ENCODE results near the gene TLCD3A. TPM values are rescaled to one million over a fixed set of nuclear protein-coding genes. Genes with fewer than 3 reads are reported as not detected.

TLCD3A gene
- total and polyA plus RNA-seq, 10 of the 15 experiments (the other 5 are each of a cell fraction or from before 2014, with no cell fraction given): 2.9 to 29.7 (median 17.8) TPM

GRCh38 chr17:791829-792228, 59.4 kb downstream of the TLCD3A start:
- intact Hi-C loops (cut with micrococcal nuclease; ENCODE audit: unreplicated experiment): no loop called here
- no peak for TF ChIP-seq PAX5 (IDR thresholded peaks at IDR 0.05; ENCODE audit: borderline replicate concordance, low read depth, low read length)
- TF ChIP-seq MEF2A (IDR thresholded peaks at IDR 0.05; ENCODE audit: insufficient read depth, low read depth, low read length): no peak
- no peak for TF ChIP-seq NR2F1 (conservative IDR thresholded peaks at IDR 0.05)
- TF ChIP-seq RAD51 (IDR thresholded peaks at IDR 0.05): no peak
- TF ChIP-seq CREB1 (IDR thresholded peaks at IDR 0.05; ENCODE audit: low read depth): no peak
- no peak for TF ChIP-seq NFIC (IDR thresholded peaks at IDR 0.05; ENCODE audit: low read depth, low read length)
- no peak for TF ChIP-seq KAT2A (conservative IDR thresholded peaks at IDR 0.05; ENCODE audit: control insufficient read depth, low read depth, low read length)
- RAD21 ChIA-PET (ENCODE audit: unreplicated experiment): no interaction called here
- H3K27me3 ChIP-seq (replicated peaks in 1 of 2; ENCODE audit: control insufficient read depth in 2 of 2, insufficient read depth in 2 of 2, low read length in 1 of 2): no peaks in the 10 kb centered on the region
- H2AFZ ChIP-seq (ENCODE audit: control insufficient read depth, low read depth, low read length): no peak overlapping the region
- H3K79me2 ChIP-seq (ENCODE audit: control insufficient read depth, insufficient read depth, low read length): no peaks in the 10 kb centered on the region
- ATAC-seq: no peak
- CTCF ChIA-PET: interaction anchor here (1.2 to 1.3 kb wide), 2 partner anchors 14 to 189 kb away, joined by 3 to 5 read pairs; no protein-coding TSS in a partner anchor
- DNase-seq (ENCODE audit: low read depth, low spot score): no peak
- no peaks in the 10 kb centered on the region for H3K4me1 ChIP-seq (ENCODE audit: control insufficient read depth, insufficient read depth, low read length)
- BruUV-seq (replicated peaks): TSS peak; percentile 31
- H3K9me3 ChIP-seq (replicated peaks; ENCODE audit: control insufficient read depth, insufficient read depth, low read length): no peaks in the 10 kb centered on the region
- 92% methylated on average over 19 of the region's 19 CpGs for WGBS (ENCODE audit: insufficient coverage, insufficient replicate concordance, low lambda C conversion rate, missing lambda C conversion rate)
- peaks cover 6 to 11% of the 10 kb centered on the region in 2 experiments; a peak in 3 of 4 replicates for H3K36me3 ChIP-seq (ENCODE audit: control insufficient read depth in 2 of 2, insufficient read depth in 2 of 2, low read length in 1 of 2)
- SMC1A ChIA-PET (ENCODE audit: uncharacterized antibody, unreplicated experiment): no interaction called here
- no peak overlapping the region for H3K27ac ChIP-seq (ENCODE audit: control insufficient read depth, insufficient read depth)
- in situ Hi-C loops (cut with MboI): no loop called here
- H3K4me2 ChIP-seq (ENCODE audit: control insufficient read depth, insufficient read depth): no peak overlapping the region
- H3K4me3 ChIP-seq: no peak overlapping the region
- POLR2A ChIA-PET: no interaction called here
- no peak for FAIRE-seq
- no peak overlapping the region for H3K9ac ChIP-seq (ENCODE audit: control insufficient read depth, insufficient read depth, low read length)
- no peaks in the 10 kb centered on the region for H4K20me1 ChIP-seq (ENCODE audit: control insufficient read depth, insufficient read depth)

GRCh38 chr17:792277-792676, 59.9 kb downstream of the TLCD3A start:
- CTCF ChIA-PET: interaction anchor here (1.2 to 1.3 kb wide), 2 partner anchors 13 to 189 kb away, joined by 3 to 5 read pairs; no protein-coding TSS in a partner anchor
- DNase-seq (ENCODE audit: low read depth, low spot score) (no peak), FAIRE-seq (no peak), ATAC-seq (no peak)
- Histone ChIP-seq H3K4me1 (ENCODE audit: control insufficient read depth, insufficient read depth, low read length) (no peaks in the 10 kb centered on the region), H3K4me3 (no peak overlapping the region), H3K27ac (ENCODE audit: control insufficient read depth, insufficient read depth) (no peak overlapping the region), H3K4me2 (ENCODE audit: control insufficient read depth, insufficient read depth) (no peak overlapping the region), H2AFZ (ENCODE audit: control insufficient read depth, low read depth, low read length) (no peak overlapping the region), H3K9me3 (replicated peaks; ENCODE audit: control insufficient read depth, insufficient read depth, low read length) (no peaks in the 10 kb centered on the region), H3K36me3 (ENCODE audit: control insufficient read depth in 2 of 2, insufficient read depth in 2 of 2, low read length in 1 of 2) (peaks cover 6 to 11% of the 10 kb centered on the region in 2 experiments; a peak in 3 of 4 replicates), H3K79me2 (ENCODE audit: control insufficient read depth, insufficient read depth, low read length) (no peaks in the 10 kb centered on the region), H3K9ac (ENCODE audit: control insufficient read depth, insufficient read depth, low read length) (no peak overlapping the region), H4K20me1 (ENCODE audit: control insufficient read depth, insufficient read depth) (no peaks in the 10 kb centered on the region), H3K27me3 (replicated peaks in 1 of 2; ENCODE audit: control insufficient read depth in 2 of 2, insufficient read depth in 2 of 2, low read length in 1 of 2) (no peaks in the 10 kb centered on the region)
- WGBS (ENCODE audit: insufficient coverage, insufficient replicate concordance, low lambda C conversion rate, missing lambda C conversion rate): 80% methylated on average over 9 of the region's 9 CpGs
- SMC1A ChIA-PET (ENCODE audit: uncharacterized antibody, unreplicated experiment): no interaction called here
- in situ Hi-C loops (cut with MboI) (no loop called here), intact Hi-C loops (cut with micrococcal nuclease; ENCODE audit: unreplicated experiment) (no loop called here)
- RAD21 ChIA-PET (ENCODE audit: unreplicated experiment): no interaction called here
- BruUV-seq (replicated peaks): no TSS peak
- POLR2A ChIA-PET: no interaction called here
- TF ChIP-seq FOXM1 (IDR thresholded peaks at IDR 0.05; ENCODE audit: low read depth, low read length): no peak
- no peak for TF ChIP-seq RAD51 (IDR thresholded peaks at IDR 0.05)
- TF ChIP-seq CHD2 (IDR thresholded peaks at IDR 0.05; ENCODE audit: borderline replicate concordance, low read depth, low read length): no peak
- no peak for TF ChIP-seq CREB1 (IDR thresholded peaks at IDR 0.05; ENCODE audit: low read depth)
- no peak for TF ChIP-seq SKIL (IDR thresholded peaks at IDR 0.05; ENCODE audit: low read depth, poor library complexity, severe bottlenecking)
- TF ChIP-seq MXI1 (IDR thresholded peaks at IDR 0.05; ENCODE audit: low read depth, low read length): no peak
- TF ChIP-seq PBX3 (IDR thresholded peaks at IDR 0.05; ENCODE audit: insufficient replicate concordance, low read depth, low read length): no peak
- no peak for TF ChIP-seq NR2C1 (IDR thresholded peaks at IDR 0.05)
- no peak for TF ChIP-seq STAT3 (IDR thresholded peaks at IDR 0.05; ENCODE audit: low read depth, low read length)
- TF ChIP-seq CHD4 (IDR thresholded peaks at IDR 0.05): no peak
